HG03060 (cell line): Measurements from ENCODE around the gene VAPB.
"Not testable (repeated sequence)": the region's sequence is repeated elsewhere in the genome, so short reads cannot be mapped to it uniquely, and the experiment has no call there.

Source experiments
- ATAC-seq: cut with Tn5 transposase; IDR thresholded peaks from one replicate; pipeline ENCODE4 v1.9.1; 2021; ENCODE audit warnings: low read depth, moderate number of reproducible peaks; ENCODE audit not compliant: unreplicated experiment

VAPB gene, protein sequence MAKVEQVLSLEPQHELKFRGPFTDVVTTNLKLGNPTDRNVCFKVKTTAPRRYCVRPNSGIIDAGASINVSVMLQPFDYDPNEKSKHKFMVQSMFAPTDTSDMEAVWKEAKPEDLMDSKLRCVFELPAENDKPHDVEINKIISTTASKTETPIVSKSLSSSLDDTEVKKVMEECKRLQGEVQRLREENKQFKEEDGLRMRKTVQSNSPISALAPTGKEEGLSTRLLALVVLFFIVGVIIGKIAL

DNA sequence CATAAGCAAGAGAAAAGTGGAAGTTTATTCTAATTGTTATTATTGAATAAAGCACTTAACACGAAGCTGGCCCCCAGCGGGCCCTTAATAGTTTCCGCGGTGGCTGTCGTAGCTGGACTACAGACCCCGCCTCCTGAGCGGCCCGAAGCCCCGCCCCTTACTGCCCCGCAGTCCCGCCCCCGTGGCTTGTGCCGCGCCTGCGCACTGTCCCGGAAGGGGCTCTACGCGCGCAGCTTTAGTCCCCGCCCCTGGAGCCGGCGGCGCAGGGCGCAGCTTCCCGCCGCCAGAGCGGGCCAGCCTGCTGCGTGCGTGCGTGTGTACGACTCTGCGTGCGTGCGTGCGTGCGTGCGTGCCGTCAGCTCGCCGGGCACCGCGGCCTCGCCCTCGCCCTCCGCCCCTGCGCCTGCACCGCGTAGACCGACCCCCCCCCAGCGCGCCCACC lies at the start of gene VAPB:
Gene VAPB (plus strand): TSS at position 348 of the 442 bp plus-strand sequence. CDS start 231 bp downstream, outside the sequence.
- peak; percentile 69 for ATAC-seq

DNA sequence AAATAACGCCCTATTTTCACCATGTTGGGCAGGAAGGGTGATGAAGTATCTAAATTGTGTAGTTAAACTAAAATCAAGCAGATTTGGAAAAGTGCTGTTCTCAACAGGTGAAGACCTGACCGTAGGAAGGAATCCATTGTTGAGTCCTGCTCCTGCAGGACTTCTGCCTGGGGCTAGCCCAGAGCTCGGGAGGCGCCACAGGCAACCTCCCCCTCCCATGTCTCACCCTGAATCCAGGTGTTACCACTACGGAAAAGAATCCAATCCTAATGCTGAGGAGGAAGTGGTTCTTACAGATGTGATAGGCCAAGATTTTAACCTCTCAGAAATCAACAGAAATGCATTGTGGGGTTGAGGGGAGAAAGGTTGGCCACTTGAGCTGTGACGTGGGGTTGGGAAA lies 49.3 kb upstream of the VAPB start:
- no peak for ATAC-seq

DNA sequence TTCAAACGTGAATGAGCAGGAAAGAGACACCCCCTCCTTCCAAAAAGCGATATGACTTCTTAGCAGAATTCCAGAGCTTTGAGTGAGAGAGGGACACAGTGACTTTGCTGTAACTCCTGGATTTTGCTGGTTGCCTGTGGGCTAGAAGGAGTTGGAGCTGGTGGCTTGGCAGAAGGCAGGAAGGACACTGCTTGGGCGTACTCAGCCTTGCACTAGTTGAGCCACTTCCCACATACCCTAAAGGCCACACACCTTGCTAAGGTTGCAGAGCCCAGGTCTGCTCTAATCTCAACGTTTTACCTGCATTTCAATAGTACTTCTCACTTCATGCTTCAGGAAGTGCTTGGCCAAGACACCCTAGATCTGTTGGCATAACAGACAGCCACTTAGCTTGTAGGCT lies 48.9 kb upstream of the VAPB start:
- no peak for ATAC-seq

DNA sequence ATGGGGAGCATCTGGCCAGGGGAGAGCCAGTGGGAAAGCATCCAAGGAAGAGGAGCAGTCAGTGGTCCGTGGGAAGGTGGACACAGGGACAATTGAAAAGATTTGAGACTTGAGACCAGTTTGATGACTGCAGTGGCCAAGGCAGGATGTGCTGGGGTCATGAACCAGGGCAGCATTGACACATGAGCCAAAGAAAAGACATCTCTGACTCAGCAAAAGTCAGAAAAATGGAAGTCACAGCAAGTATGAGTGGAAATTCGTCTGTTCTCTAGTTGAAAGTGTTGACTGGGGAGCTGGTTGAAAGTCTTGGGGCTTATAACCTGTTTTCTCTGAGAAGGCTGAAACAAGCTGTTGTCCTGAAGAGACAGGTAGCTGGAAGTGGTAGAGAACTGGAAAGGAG lies 48.2 kb upstream of the VAPB start:
- ATAC-seq, result no peak

DNA sequence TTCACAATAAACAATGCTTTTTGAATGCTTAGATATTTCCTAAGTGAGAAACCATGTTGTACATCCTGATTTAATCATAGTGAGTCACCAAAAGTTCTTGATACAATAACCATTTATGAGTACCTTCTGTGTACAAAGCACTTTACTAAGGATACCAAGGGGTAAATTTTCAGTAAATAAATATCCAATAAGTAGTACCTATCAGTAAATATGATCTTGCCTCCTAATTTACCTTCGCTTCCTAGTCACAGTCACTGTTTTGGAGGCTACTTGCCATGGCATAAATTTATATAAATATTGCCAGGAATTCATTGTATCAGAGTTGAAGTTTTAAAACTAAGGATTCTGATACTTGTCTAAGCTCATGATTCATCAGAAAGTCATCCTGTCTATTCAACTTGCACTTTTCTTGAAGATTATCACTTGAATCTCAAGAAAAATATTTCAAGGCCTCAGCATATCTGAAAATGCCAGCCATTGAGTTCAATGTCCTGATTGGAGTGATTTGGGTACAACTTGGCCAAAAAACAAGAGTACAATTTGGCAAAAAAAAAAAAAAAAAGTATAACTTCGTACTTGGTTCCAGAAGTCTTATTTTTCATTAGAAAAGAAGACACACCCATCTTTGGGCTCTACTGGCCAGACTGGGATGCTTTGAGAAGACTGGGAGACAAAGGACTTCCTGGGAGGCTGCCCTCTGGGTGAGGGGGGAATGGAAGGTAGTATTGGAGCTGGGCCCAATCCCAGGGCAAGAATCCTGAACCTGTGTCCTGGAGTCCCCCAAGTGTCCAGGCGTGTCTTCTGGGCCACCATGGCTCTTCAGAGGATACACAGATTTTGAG lies 46.7 kb upstream of the VAPB start:
- no peak for ATAC-seq

DNA sequence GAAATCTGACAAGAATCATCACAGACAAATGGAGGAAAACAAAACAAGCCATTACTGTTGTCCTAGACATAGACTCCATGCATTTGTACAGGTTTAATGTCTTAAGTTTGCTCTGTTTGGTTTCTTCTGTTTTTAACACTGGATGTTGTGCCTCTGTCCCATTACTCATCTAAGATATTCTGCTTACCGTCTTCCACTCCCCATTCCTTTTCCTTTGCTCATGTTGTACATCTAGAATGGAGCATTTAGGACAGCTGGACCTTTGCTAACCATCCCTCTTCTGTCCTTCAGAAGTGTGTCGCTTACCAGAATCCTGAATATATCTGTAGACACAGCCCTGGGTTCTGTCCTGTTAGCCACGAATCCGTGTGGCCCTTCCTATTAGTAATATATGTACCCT lies 44.3 kb upstream of the VAPB start:
- no peak for ATAC-seq

DNA sequence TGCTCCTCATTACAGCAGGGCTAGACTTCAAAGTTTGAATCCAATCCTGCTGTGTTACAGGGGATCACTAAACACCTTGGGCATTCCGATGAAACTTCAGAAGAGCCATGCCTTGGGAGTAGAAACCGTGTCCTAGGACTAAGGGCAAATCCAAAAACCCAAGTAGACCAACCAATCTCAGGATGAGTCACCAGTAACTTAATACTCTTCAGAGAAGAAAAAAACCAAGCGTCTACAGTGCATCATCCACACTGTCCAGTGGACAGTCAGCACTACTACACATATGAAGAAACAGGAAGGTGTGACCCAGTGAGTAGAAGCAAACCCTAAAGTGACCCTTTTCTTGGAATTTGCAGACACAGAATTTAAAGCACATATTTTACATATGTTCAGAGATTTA lies 39.5 kb upstream of the VAPB start:
- ATAC-seq, result no peak

DNA sequence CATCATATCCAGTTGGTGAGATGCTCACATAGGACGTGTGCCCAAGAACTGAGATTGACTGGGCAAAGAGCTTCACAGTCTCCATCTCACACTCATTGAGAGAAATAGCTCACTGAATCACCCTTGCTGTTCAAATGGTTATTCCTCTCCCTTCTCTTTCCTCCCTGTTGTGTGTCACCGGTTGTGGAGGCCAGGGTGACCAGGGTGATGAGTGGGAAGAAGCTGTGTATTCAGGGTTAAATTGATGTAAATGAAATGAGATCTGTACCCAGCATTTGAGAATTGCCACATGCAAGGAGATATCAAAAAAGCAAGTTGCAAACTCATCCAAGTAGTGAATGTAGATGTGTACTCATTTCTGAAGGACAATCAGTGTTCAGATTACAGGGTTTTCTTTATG lies 36.6 kb upstream of the VAPB start:
- ATAC-seq, result no peak

DNA sequence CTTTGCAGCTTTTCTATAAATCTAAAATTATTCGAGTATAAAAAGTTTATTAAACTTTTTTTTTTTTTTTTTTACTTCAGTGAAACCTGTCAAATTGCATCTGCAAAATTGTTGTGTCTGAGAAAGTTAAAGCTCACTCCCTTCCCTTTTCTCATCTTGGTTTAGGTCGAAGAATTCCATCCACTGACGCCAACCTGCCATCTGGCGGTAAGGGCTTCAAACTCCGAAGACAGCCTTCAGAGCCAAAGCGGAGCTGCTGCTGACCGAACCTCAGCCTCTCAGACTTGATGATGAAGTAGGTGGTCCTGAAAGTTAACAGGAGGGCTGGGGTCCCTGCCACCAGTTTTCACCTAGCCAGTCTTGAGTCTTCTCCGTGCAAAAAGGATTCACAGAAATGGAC lies 29.6 kb upstream of the VAPB start:
- ATAC-seq, result no peak

DNA sequence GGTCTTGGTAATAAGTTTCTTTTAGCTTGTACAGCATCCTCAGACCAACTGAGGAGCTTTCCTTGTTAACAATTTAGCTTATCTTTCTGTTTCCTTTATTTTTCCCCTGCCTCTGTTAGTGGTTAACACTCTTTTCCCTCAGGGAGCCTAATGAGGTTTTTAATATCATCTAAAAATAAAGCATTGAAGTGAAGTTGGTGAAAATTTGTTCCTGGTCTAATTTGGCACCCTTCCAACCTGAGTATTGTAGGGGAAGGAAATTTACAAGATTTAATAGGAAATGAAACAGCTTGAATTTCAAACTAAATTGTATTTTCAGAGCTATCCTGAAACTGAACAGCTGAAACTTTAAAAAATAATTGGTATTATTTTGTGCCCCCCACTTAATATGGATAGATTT lies 28.1 kb upstream of the VAPB start:
- ATAC-seq, result no peak

DNA sequence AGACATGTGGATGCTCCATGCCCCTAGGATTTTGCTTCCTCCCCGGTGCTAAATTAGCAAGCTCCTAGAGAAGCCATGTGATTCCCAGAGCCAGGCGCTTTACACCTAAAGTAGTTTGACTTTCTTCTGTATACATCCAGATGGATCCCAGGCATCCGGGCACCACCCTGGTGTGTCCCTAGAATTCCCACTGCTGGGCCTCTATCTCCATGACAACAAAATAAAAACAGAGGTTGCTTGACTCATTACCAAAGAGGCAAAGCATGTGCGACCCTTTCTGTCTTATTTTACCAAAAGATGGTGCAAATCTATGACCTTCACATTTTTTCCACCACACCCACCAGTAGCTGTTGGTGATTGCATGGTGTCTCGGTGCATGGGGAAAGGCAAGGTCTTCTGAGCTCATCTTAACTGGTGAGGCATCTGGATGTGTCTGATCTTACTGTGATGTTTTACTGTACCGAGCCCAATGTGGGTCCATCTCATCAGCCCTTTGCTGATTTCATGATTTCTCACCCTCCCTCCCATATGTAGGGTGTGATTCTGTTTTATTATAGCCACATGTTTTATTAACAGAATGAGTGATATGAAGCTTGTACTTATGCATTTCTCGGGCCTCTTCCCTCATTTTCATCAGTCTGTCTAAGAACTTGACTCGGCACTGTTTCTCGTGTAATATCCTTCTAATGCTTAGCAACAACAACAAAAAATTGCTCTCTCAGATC lies 27.4 kb upstream of the VAPB start:
- no peak for ATAC-seq

DNA sequence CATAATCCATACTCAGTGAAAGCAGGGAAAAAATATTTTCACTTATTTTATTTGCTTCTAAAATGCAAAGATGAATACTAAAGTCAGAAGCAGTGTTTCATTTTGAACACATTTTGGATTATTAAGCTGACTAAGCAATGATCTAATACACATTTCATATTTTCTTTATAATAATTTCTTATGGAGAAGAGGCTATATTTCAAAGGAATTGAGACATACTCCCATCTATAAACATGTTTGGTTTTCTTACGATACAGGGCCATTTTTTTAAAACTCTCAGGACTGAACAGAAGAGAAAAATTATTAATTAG lies 26.9 kb upstream of the VAPB start:
- ATAC-seq, result no peak

DNA sequence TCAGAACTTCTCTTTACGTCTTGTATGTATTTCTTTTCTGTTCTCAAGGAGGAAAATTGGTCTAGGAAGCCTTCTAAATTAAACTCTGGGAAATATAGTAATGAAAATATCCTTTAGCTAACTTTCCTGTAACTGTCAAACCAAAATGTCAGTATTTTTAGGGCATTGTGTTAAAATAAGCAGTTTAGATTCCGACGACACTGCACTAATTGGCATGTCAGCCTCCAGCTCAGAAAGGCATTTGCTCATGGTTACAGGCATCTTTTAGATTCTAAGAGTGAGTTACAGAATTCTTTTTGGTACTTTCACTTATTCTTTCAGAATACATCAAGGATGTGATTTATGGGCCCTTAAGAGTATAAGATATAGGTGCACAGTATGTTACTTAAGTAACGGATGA lies 26.1 kb upstream of the VAPB start:
- no peak for ATAC-seq

DNA sequence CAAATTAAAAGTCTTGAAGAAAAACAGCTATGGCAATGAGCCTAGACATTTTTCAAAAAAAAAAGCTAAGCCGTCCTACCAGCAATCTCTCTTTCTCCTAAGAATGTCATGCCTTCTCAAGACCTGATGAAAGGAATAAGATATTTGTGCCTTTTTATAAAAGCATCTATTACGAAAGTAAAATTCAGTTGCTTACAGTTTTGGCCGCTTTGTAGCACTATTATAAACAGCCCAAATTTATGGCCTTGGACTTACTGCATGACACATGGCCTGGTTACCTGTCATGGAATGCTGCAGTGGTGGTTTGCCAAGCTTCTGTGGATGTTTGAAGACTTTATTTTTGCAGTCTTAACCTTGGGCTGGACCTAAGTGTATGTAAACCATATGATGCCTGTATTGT lies 22.2 kb upstream of the VAPB start:
- no peak for ATAC-seq

DNA sequence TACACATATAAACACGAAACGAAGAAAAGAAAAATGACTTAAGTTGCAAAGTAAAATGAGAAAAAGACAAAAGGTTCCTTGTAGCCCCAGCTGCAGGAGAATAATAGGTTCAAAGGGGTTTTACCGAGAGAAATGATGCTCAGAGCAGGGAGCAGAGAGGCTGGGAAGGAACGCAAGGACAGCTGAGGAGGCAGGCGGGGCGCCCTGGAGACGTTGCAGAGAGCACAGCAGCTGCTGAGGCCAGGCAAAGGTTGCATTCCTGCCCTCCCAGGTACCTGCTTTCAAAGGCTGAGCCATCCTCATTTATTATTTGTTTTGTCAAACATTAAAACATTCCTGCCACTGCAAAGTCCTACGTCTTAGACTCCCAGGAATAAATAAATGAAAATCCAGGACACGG lies 16.2 kb upstream of the VAPB start:
- ATAC-seq, result no peak

DNA sequence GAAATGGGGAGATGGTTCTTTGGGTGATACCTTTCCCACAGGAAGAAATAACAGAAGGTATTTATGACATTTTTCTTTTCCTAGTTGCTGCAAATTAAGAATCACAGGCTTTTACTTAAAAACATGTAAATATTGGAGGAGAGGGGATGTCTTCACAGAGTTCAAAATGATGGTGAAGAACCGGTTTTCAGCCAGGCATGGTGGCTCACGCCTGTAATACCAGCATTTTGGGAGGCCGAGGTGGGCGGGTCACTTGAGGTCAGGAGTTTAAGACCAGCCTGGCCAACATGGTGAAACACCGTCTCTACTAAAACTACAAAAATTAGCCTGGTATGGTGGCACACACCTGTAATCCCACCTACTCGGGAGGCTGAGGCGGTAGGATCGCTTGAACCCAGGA lies 15.7 kb upstream of the VAPB start:
- not testable (repeated sequence) for ATAC-seq

DNA sequence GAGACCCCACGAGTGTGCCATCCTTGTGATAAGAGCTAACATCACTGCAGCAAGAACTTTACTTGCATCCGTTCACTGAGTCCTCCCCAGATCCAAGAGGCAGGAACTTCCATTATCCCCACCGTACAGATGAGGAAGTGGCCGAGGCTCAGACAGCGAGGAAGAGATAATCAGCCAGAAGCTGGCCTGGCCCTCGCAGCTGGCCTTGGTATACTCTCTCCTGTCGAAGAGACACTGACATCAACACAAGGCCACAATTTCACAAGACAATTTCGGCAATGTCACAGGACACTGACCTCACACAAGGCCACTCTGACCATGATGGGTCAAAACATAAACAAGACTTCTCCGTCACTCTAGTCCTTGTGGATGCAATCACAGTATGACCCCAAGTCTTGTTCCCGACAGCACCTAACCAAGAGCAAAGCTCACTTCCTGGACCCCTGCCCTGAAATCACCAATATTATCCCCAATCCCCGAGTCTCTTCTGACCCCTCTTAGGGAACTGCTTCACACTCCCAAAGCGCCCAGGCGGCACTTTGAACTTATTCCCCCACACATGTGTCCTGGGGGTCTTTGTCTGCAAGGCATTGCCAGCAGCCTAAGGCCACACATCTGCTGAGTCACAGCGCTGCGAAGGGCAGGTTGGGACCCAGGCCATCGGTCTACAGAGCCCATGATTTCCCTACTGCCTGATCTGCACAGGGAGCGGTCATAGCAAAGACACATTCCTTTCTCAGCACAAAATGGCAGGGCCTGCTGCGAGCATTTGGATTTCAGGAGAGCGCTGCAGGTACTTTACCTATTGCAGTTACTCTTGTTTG lies 14.8 kb upstream of the VAPB start:
- no peak for ATAC-seq

DNA sequence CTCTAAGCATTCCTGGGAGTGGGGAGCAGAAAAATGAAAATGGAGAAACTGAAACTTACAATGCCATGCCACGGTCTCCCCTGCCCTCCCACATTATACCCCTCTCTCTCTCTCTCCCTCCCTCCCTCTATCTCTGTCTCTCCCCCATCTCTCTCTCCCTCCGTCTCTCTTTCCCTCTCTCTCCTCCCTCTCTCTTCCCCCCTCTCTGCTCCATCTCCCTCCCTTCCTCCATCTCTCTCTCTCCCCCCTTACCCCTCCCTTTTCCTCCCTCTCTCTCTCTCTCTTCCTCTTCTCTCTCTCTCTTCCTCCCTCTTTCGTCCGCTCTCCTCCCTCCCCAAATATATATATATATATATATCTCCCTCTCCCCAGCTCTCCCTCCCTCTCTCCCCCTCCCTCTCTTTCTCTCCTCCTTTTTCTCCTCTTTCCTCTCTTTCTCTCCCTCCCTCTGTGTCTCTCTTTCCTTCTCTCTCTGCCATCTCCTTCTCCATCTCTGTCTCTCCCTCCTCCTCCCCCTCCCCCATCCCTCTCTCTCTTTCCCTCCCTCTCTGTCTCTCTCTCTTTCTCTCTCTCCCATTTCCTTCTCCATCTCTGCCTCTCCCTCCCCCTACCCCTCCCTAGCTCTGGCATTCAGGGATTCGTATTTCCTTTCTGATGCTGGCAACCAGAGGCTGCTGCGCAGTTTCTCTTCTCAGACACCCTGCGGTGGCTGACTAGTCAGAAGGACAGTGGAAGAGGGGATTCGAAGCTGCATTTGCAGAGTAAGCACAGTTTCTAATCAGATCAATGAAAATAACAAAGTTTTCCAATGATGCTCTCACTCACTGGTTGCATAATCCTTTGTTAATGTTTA lies 13.9 kb upstream of the VAPB start:
- no peak for ATAC-seq

DNA sequence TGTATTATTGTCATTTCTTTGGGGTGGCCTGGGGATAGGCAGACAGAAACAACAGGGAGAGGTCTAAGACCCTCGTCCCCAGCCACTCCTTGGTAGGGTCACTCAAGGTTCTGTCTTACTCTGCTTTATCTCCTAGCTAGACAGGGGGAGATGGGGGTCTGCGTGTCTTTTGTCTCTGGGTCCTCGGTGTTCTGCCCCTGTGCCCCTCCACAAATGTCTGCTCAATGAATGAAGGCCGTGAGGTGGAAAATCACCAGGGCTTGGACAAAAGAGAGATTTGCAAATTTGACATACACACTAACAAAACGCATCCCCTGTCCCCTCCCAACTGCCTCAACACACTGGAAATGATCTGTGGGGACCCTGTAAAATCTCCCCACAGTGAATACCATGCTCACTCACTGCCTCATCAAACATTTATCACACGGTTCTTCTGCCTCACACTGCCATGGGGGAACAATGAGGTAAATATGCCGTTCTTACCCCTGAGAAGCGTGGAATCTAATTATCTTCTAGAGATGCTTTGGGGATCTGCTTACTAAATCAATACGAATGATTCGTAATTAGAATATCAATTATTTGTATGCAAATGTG lies 13.2 kb upstream of the VAPB start:
- no peak for ATAC-seq

DNA sequence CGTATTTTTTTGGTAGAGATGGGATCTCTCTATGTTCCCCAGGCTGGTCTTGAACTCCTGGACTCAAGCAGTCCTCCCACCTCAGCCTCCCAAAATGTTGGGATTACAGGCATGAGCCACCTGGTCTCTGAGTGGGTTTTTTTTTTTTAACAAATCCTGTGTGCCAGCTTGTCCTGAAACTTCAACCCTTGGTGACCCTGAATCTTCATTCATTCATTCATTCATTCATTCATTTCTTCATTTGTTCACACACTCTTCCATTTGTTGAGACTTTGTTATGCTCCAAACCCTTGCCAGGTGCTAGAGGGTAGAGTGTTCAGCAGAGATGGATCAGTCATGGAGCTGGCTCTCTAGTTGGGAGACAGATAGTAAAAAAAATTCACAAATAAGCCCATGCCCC lies 12.0 kb upstream of the VAPB start:
- ATAC-seq, result no peak
